Measurements from ENCODE around the gene NUP205. TPM values are rescaled to one million over a fixed set of nuclear protein-coding genes. Genes with fewer than 3 reads are reported as not detected.

NUP205 gene
- total and polyA plus RNA-seq, 2 experiments from 2014 or later, result 15.2 to 44.6 TPM

DNA sequence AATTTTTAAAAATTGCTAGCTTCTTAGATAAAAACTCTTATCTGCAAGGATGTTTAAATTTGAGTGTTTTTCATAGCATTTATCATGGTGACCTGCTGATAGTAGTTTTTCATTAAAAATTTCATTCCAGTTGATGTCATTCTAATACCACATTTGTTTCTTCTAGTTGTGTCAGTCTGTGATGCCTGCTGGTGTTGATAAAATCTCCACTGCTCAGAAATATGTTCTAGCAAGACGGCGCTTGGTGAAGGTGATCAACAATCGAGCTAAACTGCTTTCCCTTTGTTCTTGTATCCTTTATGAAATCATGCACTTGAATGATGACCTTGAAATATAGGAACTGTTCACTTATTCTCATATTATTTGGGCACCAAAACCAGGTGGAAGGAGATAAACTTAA is 87.0 kb downstream of the NUP205 start:
- H3K9me3 ChIP-seq (ENCODE audit: low read depth), result no peaks in the 10 kb centered on the region
- no peaks in the 10 kb centered on the region for H3K36me3 ChIP-seq (replicated peaks; ENCODE audit: insufficient read depth, low read depth)
- no peaks in the 10 kb centered on the region for H3K27me3 ChIP-seq
- no peak for DNase-seq (ENCODE audit: low spot score)
- H3K4me1 ChIP-seq (ENCODE audit: insufficient read depth), result no peaks in the 10 kb centered on the region
- H3K4me2 ChIP-seq, result no peak overlapping the region
- no peak overlapping the region for H3K4me3 ChIP-seq
- no peaks in the 10 kb centered on the region for H3K9me2 ChIP-seq (replicated peaks; ENCODE audit: insufficient read depth)
- no peak overlapping the region for H2AFZ ChIP-seq
- H3K27ac ChIP-seq, result no peak overlapping the region
- no peaks in the 10 kb centered on the region for H4K20me1 ChIP-seq (ENCODE audit: insufficient read depth, poor library complexity, severe bottlenecking)
- 79% methylated on average over 3 of the region's 3 CpGs for WGBS (ENCODE audit: low lambda C conversion rate, missing lambda C conversion rate)
- H3K79me2 ChIP-seq, result no peaks in the 10 kb centered on the region
- TF ChIP-seq EZH2phosphoT487 (IDR thresholded peaks at IDR 0.05; ENCODE audit: low read depth, severe bottlenecking, unreplicated experiment), result no peak
- TF ChIP-seq, protein P1, sequence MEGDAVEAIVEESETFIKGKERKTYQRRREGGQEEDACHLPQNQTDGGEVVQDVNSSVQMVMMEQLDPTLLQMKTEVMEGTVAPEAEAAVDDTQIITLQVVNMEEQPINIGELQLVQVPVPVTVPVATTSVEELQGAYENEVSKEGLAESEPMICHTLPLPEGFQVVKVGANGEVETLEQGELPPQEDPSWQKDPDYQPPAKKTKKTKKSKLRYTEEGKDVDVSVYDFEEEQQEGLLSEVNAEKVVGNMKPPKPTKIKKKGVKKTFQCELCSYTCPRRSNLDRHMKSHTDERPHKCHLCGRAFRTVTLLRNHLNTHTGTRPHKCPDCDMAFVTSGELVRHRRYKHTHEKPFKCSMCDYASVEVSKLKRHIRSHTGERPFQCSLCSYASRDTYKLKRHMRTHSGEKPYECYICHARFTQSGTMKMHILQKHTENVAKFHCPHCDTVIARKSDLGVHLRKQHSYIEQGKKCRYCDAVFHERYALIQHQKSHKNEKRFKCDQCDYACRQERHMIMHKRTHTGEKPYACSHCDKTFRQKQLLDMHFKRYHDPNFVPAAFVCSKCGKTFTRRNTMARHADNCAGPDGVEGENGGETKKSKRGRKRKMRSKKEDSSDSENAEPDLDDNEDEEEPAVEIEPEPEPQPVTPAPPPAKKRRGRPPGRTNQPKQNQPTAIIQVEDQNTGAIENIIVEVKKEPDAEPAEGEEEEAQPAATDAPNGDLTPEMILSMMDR (IDR thresholded peaks at IDR 0.05; ENCODE audit: poor library complexity), result no peak
- no peak for TF ChIP-seq EZH2 (IDR thresholded peaks at IDR 0.05; ENCODE audit: borderline replicate concordance)

DNA sequence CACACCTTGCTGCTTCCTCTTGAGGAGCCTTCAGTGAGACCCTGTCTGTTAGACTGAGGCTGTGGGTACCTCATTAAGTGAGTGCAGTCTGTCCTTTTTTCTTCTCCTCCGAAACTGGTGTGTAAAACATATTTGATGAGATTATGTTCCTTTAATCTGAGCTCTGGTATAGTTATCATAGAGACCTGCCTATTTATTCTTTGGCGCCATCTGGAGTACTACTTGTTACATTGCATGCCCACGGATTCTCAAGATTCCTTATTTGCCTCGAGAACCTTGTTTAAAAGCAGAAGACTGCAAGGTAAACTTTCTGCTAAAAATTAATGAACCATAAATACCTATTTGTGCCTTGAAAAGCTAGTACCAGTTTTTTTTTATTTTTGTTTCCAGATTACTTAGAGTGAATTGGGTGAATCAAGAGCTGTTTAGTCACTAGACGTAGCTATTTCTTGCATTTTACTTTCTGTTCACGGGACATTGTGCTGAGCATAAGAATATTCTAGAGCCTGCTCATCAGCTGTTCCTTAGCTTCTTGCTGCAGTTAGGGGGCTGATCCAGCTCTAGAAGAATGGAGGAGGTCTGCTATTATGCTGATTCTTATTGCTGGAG is 87.7 kb downstream of the NUP205 start:
- no peaks in the 10 kb centered on the region for H3K9me2 ChIP-seq (replicated peaks; ENCODE audit: insufficient read depth)
- no peaks in the 10 kb centered on the region for H3K79me2 ChIP-seq
- 60% methylated on average over 6 of the region's 6 CpGs for WGBS (ENCODE audit: low lambda C conversion rate, missing lambda C conversion rate)
- no peak overlapping the region for H3K27ac ChIP-seq
- no peaks in the 10 kb centered on the region for H3K4me1 ChIP-seq (ENCODE audit: insufficient read depth)
- TF ChIP-seq, protein P1 (IDR thresholded peaks at IDR 0.05; ENCODE audit: poor library complexity), result peak; percentile 74
- TF ChIP-seq EZH2phosphoT487 (IDR thresholded peaks at IDR 0.05; ENCODE audit: low read depth, severe bottlenecking, unreplicated experiment), result no peak
- no peak overlapping the region for H3K4me3 ChIP-seq
- peak; percentile 70 for DNase-seq (ENCODE audit: low spot score)
- no peaks in the 10 kb centered on the region for H3K27me3 ChIP-seq
- no peak overlapping the region for H3K4me2 ChIP-seq
- no peaks in the 10 kb centered on the region for H3K9me3 ChIP-seq (ENCODE audit: low read depth)
- H4K20me1 ChIP-seq (ENCODE audit: insufficient read depth, poor library complexity, severe bottlenecking), result no peaks in the 10 kb centered on the region
- no peaks in the 10 kb centered on the region for H3K36me3 ChIP-seq (replicated peaks; ENCODE audit: insufficient read depth, low read depth)
- no peak overlapping the region for H2AFZ ChIP-seq

DNA sequence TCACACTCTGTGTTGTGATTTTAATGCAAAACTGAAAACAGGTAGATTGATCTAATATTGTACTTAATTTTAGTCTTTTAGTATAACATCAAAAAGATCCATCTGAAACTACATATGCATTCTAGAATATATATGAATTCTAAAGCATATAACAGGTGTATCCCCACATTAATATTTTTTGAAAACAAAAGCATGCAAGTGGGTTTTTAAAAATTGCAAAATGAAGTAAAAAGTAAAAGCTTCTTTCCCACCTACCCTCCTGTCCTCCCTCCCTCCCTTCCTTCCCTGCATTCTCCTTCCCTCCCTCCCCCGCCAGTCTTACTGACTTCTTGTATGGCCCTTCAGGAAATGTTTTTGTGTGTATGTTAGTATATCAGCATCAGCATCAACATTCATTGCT is 90.0 kb downstream of the NUP205 start:
- H3K4me1 ChIP-seq (ENCODE audit: insufficient read depth), result no peaks in the 10 kb centered on the region
- no peak overlapping the region for H3K4me3 ChIP-seq
- TF ChIP-seq EZH2 (IDR thresholded peaks at IDR 0.05; ENCODE audit: borderline replicate concordance), result no peak
- TF ChIP-seq EZH2phosphoT487 (IDR thresholded peaks at IDR 0.05; ENCODE audit: low read depth, severe bottlenecking, unreplicated experiment), result no peak
- TF ChIP-seq, protein P1 (IDR thresholded peaks at IDR 0.05; ENCODE audit: poor library complexity), result no peak
- H2AFZ ChIP-seq, result no peak overlapping the region
- no peak for DNase-seq (ENCODE audit: low spot score)
- H3K9me2 ChIP-seq (replicated peaks; ENCODE audit: insufficient read depth), result no peaks in the 10 kb centered on the region
- H3K36me3 ChIP-seq (replicated peaks; ENCODE audit: insufficient read depth, low read depth), result no peaks in the 10 kb centered on the region
- H3K9me3 ChIP-seq (ENCODE audit: low read depth), result no peaks in the 10 kb centered on the region
- H4K20me1 ChIP-seq (ENCODE audit: insufficient read depth, poor library complexity, severe bottlenecking), result no peaks in the 10 kb centered on the region
- H3K27ac ChIP-seq, result no peak overlapping the region
- WGBS (ENCODE audit: low lambda C conversion rate, missing lambda C conversion rate), result 100% methylated on average over 1 of the region's 1 CpG
- no peak overlapping the region for H3K4me2 ChIP-seq
- H3K27me3 ChIP-seq, result no peaks in the 10 kb centered on the region
- no peaks in the 10 kb centered on the region for H3K79me2 ChIP-seq

Data from hepatocyte (in vitro differentiated cells).